Upper lobe of left lung (tissue), 6 donors: Measurements from ENCODE around the gene PCDHB9. TPM values are rescaled to one million over a fixed set of nuclear protein-coding genes. Genes with fewer than 3 reads are reported as not detected.
A peak's percentile ranks its signal among the peaks of the same experiment; 100 is the strongest.
"Not testable (repeated sequence)": the region's sequence is repeated elsewhere in the genome, so short reads cannot be mapped to it uniquely, and the experiment has no call there.

Source experiments
- ATAC-seq, 2 donors: fragments of 200-7000 bp; cut with Tn5 transposase; one replicate each; pipeline ENCODE4 v1.9.1; 2022; ENCODE audit warnings: mild to moderate bottlenecking in 2 of 2, moderate library complexity in 2 of 2; ENCODE audit not compliant: low FRiP score in 2 of 2
- DNase-seq, 2 donors: peaks; one replicate each; pipeline ENCODE4 v3.0.0-alpha.2; 2019 to 2020
- H3K27ac ChIP-seq, 4 donors: fragments of 200-600 bp; sonication (generic); one replicate each; pipeline ENCODE4 v1.5.1; 2016 to 2019
- H3K27me3 ChIP-seq, 4 donors: fragments of 200-600 bp; sonication (generic); one replicate each; pipeline ENCODE4 v1.5.1; 2017 to 2019
- H3K36me3 ChIP-seq, 4 donors: fragments of 200-600 bp; sonication (generic); one replicate each; pipeline ENCODE4 v1.5.1; 2016 to 2019
- H3K4me1 ChIP-seq, 4 donors: fragments of 200-600 bp; sonication (generic); one replicate each; pipeline ENCODE4 v1.5.1; 2018 to 2019
- H3K4me3 ChIP-seq, 4 donors: fragments of 200-600 bp; sonication (generic); one replicate each; pipeline ENCODE4 v1.5.1; 2017 to 2019; ENCODE audit warnings: mild to moderate bottlenecking in 2 of 4, moderate library complexity in 1 of 4
- H3K9me3 ChIP-seq, 4 donors: fragments of 200-600 bp; sonication (generic); one replicate each; pipeline ENCODE4 v1.5.1; 2018 to 2019
- EP300 ChIP-seq, 4 donors: sonication (generic); formaldehyde crosslinking; IDR thresholded peaks; one replicate each; pipeline ENCODE4 v1.5.1; 2017; ENCODE audit warnings: antibody characterized with exemption in 4 of 4, control low read depth in 2 of 4
- POLR2A ChIP-seq, 4 donors: fragments of 450-650 bp; IDR thresholded peaks; one replicate each; pipeline ENCODE4 v1.5.1; 2016 to 2017; ENCODE audit warnings: antibody characterized with exemption in 4 of 4, mild to moderate bottlenecking in 2 of 4
- POLR2AphosphoS5 ChIP-seq, 2 donors: sonication (generic); formaldehyde crosslinking; IDR thresholded peaks; one replicate each; pipeline ENCODE4 v1.5.1; 2017; ENCODE audit warnings: antibody characterized with exemption in 2 of 2
- WGBS, 2 donors: methylation state at CpG; one replicate each; pipeline ENCODE4 v1.1.5; 2017 to 2018; 5-methylcytosine and 5-hydroxymethylcytosine counted together
- total RNA-seq, 6 donors: library from RNA; depleted of rRNA in 4 of 6; stranded (reverse); fragments of >200 nt in 4 of 6; gene quantifications; one replicate each; pipeline versions ENCODE4 v1.1.0 to v1.2.1, GENCODE V29; 2016 to 2021
- TF ChIP-seq, protein P1 (sequence below), 6 experiments: fragments of 450-650 bp in 4 of 6; fragments of 200-600 bp in 2 of 6; sonication (generic) in 2 of 6; IDR thresholded peaks; one replicate each; pipeline ENCODE4 v1.5.1; 2016 to 2019; ENCODE audit warnings: antibody characterized with exemption in 6 of 6
- donor health status: DM: no; HTN: no; CAD: no; lungs with moderate emphysema.
- donor health status: DM: no; HTN: yes; CAD: no; lungs with severe emphysema.

The PCDHB9 gene
- total RNA-seq, result 1 to 10 TPM in 4 of 6 donors, under 1 TPM in 2; 0.63 to 3.1 (median 1.2) TPM

DNA sequence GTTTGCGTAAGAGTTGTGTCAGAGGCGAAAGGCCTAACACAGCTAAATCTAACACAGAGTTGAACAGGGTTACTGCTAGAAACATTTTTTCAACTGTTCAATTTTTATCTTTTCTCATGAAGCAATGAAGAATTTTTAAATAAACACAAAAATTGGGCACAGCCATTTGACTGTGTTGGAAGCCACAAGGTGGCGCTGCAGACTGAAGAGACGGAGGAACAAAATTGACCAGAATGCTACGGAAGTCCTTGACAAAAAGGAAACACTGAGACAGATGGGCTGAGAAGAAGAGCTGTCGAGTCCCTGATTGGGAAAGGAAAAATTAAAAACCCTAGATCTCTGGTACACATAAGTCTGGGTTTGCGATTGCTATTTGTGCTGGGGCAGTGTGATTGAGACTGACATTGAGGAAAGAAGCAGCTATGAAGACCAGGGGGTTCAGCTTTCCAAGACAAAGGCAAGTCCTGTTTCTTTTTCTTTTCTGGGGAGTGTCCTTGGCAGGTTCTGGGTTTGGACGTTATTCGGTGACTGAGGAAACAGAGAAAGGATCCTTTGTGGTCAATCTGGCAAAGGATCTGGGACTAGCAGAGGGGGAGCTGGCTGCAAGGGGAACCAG lies at the start of gene PCDHB9:
TSS of gene PCDHB9 (plus strand) at position 265 of the 616 bp plus-strand sequence. CDS start at position 423, 158 bp downstream.
- H3K36me3 ChIP-seq, result no peaks in the 10 kb centered on the region
- no peaks in the 10 kb centered on the region for H3K27me3 ChIP-seq
- peak within 1 kb of the TSS in 1 of 4 donors; percentile 9 for H3K4me3 ChIP-seq
- H3K4me1 ChIP-seq, result no peaks in the 10 kb centered on the region
- H3K27ac ChIP-seq, result no peak within 1 kb of the TSS
- ATAC-seq (no peak), DNase-seq (no peak)
- WGBS, 2 donors, result 20 to 25% methylated on average over 9 of the region's 9 CpGs
- peaks cover 9 to 66% (median 36%) of the 10 kb centered on the region in 4 donors for H3K9me3 ChIP-seq
- TF ChIP-seq, protein P1, sequence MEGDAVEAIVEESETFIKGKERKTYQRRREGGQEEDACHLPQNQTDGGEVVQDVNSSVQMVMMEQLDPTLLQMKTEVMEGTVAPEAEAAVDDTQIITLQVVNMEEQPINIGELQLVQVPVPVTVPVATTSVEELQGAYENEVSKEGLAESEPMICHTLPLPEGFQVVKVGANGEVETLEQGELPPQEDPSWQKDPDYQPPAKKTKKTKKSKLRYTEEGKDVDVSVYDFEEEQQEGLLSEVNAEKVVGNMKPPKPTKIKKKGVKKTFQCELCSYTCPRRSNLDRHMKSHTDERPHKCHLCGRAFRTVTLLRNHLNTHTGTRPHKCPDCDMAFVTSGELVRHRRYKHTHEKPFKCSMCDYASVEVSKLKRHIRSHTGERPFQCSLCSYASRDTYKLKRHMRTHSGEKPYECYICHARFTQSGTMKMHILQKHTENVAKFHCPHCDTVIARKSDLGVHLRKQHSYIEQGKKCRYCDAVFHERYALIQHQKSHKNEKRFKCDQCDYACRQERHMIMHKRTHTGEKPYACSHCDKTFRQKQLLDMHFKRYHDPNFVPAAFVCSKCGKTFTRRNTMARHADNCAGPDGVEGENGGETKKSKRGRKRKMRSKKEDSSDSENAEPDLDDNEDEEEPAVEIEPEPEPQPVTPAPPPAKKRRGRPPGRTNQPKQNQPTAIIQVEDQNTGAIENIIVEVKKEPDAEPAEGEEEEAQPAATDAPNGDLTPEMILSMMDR (IDR thresholded peaks at IDR 0.05), result peak in 2 of 6 experiments; percentile 13 to 25
- no peak for TF ChIP-seq POLR2A (IDR thresholded peaks at IDR 0.05)
- TF ChIP-seq POLR2AphosphoS5 (IDR thresholded peaks at IDR 0.05), result no peak
- no peak for TF ChIP-seq EP300 (IDR thresholded peaks at IDR 0.05)

GRCh38 chr5:141137346-141137745 lies 49.6 kb upstream of the PCDHB9 start:
- peak in 1 of 2 donors; percentile 71 for DNase-seq
- not testable (repeated sequence) for ATAC-seq, H3K27ac ChIP-seq, H3K4me3 ChIP-seq, H3K36me3 ChIP-seq, H3K27me3 ChIP-seq, H3K4me1 ChIP-seq
- WGBS, 2 donors, result 48% methylated on average over 19 of the region's 34 CpGs; no CpG with 5 or more reads in 1 of the 2 donors
- H3K9me3 ChIP-seq, result peaks cover 8 to 52% (median 37%) of the 10 kb centered on the region in 4 donors

GRCh38 chr5:141149812-141150211 lies 37.1 kb upstream of the PCDHB9 start, which contains the start of gene PCDHB6:
Gene PCDHB6, plus strand, starts transcription at chr5:141150057. Its CDS starts 201 bp downstream, at chr5:141150258.
- TF ChIP-seq POLR2AphosphoS5 (IDR thresholded peaks at IDR 0.05) (no peak), EP300 (IDR thresholded peaks at IDR 0.05) (no peak), POLR2A (IDR thresholded peaks at IDR 0.05) (no peak)
- TF ChIP-seq, protein P1 (IDR thresholded peaks at IDR 0.05), result peak in 1 of 6 experiments; percentile 12
- Histone ChIP-seq H3K27me3 (no peaks in the 10 kb centered on the region), H3K27ac (no peak within 1 kb of the TSS), H3K4me3 (peak within 1 kb of the TSS in 1 of 4 donors; percentile 17), H3K4me1 (no peaks in the 10 kb centered on the region), H3K9me3 (peaks cover 16 to 43% (median 28%) of the 10 kb centered on the region in 4 donors), H3K36me3 (no peaks in the 10 kb centered on the region)
- ATAC-seq (no peak), DNase-seq (no peak)
- WGBS, 2 donors, result 13 to 17% methylated on average over 18 of the region's 18 CpGs

GRCh38 chr5:141150224-141150992 lies 36.6 kb upstream of the PCDHB9 start:
- Histone ChIP-seq H3K4me3 (peak overlapping the region in 1 of 4 donors; percentile 17), H3K9me3 (peaks cover 16 to 46% (median 31%) of the 10 kb centered on the region in 4 donors)
- WGBS, 2 donors, result 29 to 41% methylated on average over 24 to 33 of the region's 33 CpGs

DNA sequence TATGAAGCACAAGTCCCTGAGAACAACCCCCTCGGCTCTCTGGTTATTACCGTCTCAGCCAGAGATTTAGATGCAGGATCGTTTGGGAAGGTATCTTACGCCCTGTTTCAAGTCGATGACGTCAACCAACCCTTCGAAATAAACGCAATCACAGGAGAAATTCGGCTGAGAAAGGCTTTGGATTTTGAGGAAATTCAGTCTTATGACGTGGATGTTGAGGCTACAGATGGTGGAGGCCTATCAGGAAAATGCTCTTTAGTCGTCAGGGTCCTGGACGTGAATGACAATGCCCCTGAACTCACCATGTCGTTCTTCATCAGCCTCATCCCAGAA lies 36.0 kb upstream of the PCDHB9 start:
- no peaks in the 10 kb centered on the region for H3K36me3 ChIP-seq
- TF ChIP-seq POLR2A (IDR thresholded peaks at IDR 0.05), result no peak
- no peaks in the 10 kb centered on the region for H3K4me1 ChIP-seq
- no peaks in the 10 kb centered on the region for H3K27me3 ChIP-seq
- ATAC-seq (no peak), DNase-seq (no peak)
- no peak overlapping the region for H3K27ac ChIP-seq
- H3K9me3 ChIP-seq, result peaks cover 16 to 46% (median 35%) of the 10 kb centered on the region in 4 donors
- 34 to 42% methylated on average over 13 of the region's 13 CpGs for WGBS, 2 donors
- H3K4me3 ChIP-seq, result no peak overlapping the region

More at GRCh38 chr5:141150224-141150992, 36.6 kb upstream of the PCDHB9 start:
- no peak overlapping the region for H3K27ac ChIP-seq
- DNase-seq (peak in 1 of 2 donors; percentile 47), ATAC-seq (no peak)
- TF ChIP-seq POLR2AphosphoS5 (IDR thresholded peaks at IDR 0.05), result no peak
- TF ChIP-seq EP300 (IDR thresholded peaks at IDR 0.05), result no peak
- TF ChIP-seq, protein P1 (IDR thresholded peaks at IDR 0.05), result no peak
- TF ChIP-seq POLR2A (IDR thresholded peaks at IDR 0.05), result no peak
- no peaks in the 10 kb centered on the region for H3K27me3 ChIP-seq
- H3K4me1 ChIP-seq, result no peaks in the 10 kb centered on the region
- H3K36me3 ChIP-seq, result no peaks in the 10 kb centered on the region

DNA sequence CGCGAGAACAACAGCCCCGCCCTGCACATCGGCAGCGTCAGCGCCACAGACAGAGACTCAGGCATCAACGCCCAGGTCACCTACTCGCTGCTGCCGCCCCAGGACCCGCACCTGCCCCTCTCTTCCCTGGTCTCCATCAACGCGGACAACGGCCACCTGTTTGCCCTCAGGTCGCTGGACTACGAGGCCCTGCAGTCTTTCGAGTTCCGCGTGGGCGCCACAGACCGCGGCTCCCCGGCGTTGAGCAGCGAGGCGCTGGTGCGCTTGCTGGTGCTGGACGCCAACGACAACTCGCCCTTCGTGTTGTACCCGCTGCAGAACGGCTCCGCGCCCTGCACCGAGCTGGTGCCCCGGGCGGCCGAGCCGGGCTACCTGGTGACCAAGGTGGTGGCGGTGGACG lies 35.3 kb upstream of the PCDHB9 start:
- not testable (repeated sequence) for H3K27ac ChIP-seq, H3K4me1 ChIP-seq, H3K27me3 ChIP-seq, H3K36me3 ChIP-seq, ATAC-seq, H3K4me3 ChIP-seq
- WGBS, 2 donors, result 48% methylated on average over 26 of the region's 41 CpGs; no CpG with 5 or more reads in 1 of the 2 donors
- DNase-seq, result peak in 1 of 2 donors; percentile 63
- peaks cover 16 to 49% (median 41%) of the 10 kb centered on the region in 4 donors for H3K9me3 ChIP-seq

- peak in 1 of 2 donors; percentile 67 for DNase-seq
- H3K9me3 ChIP-seq, result peaks cover 18 to 54% (median 45%) of the 10 kb centered on the region in 4 donors
- H3K27ac ChIP-seq, H3K27me3 ChIP-seq, H3K4me3 ChIP-seq, H3K36me3 ChIP-seq, H3K4me1 ChIP-seq, ATAC-seq: not testable (repeated sequence)
- WGBS, 2 donors, result 25 to 37% methylated on average over 2 to 5 of the region's 36 CpGs
These were observed 34.9 kb upstream of the PCDHB9 start for GRCh38 chr5:141152096-141152495.
